Mesenchymal stem cell (in vitro differentiated cells and primary cell): ENCODE measurements around the gene ZNF525.
"Not testable (repeated sequence)": the region's sequence is repeated elsewhere in the genome, so short reads cannot be mapped to it uniquely, and the experiment has no call there.

Source experiments
- DNase-seq: peaks from one replicate; pipeline ENCODE4 v3.0.0-alpha.2; 2013
- H2AFZ ChIP-seq: one replicate; pipeline ENCODE4 v1.6.1; 2013; ENCODE audit warnings: low read depth, mild to moderate bottlenecking, control low read depth, inconsistent platforms, low read length, moderate library complexity
- H2AK5ac ChIP-seq: 2 replicates; pipeline ENCODE4 v1.6.1; 2013; ENCODE audit warnings: low read length, moderate library complexity, mild to moderate bottlenecking, inconsistent platforms; ENCODE audit not compliant: severe bottlenecking
- H2BK120ac ChIP-seq: one replicate; pipeline ENCODE4 v1.6.1; 2013; ENCODE audit warnings: low read depth, mild to moderate bottlenecking, inconsistent platforms, low read length, moderate library complexity
- H2BK12ac ChIP-seq, 2 experiments: one replicate each; pipeline ENCODE4 v1.6.1; 2013; ENCODE audit warnings: inconsistent platforms in 2 of 2, low read length in 2 of 2, mild to moderate bottlenecking in 2 of 2, moderate library complexity in 2 of 2, control low read depth in 1 of 2
- H2BK15ac ChIP-seq: one replicate; pipeline ENCODE4 v1.6.1; 2013; ENCODE audit warnings: mild to moderate bottlenecking, low read depth, inconsistent platforms; ENCODE audit not compliant: poor library complexity, severe bottlenecking
- H2BK5ac ChIP-seq: 2 replicates; pipeline ENCODE4 v1.6.1; 2013; ENCODE audit warnings: low read depth, mild to moderate bottlenecking, low read length, control low read depth, inconsistent platforms; ENCODE audit not compliant: poor library complexity, severe bottlenecking
- H3K14ac ChIP-seq, 2 experiments: one replicate each; pipeline ENCODE4 v1.6.1; 2013; ENCODE audit warnings: inconsistent platforms in 2 of 2, low read length in 2 of 2, control low read depth in 1 of 2, mild to moderate bottlenecking in 1 of 2, moderate library complexity in 1 of 2
- H3K18ac ChIP-seq, 2 experiments: one replicate each; pipeline ENCODE4 v1.6.1; 2013; ENCODE audit warnings: inconsistent platforms in 2 of 2, low read length in 2 of 2, control low read depth in 1 of 2, low read depth in 1 of 2, mild to moderate bottlenecking in 1 of 2
- H3K23ac ChIP-seq, 2 experiments: one replicate each; pipeline ENCODE4 v1.6.1; 2013; ENCODE audit warnings: inconsistent platforms in 2 of 2, low read length in 2 of 2, mild to moderate bottlenecking in 2 of 2, moderate library complexity in 2 of 2, control low read depth in 1 of 2
- H3K27ac ChIP-seq: 2 replicates; pipeline ENCODE4 v1.5.1; 2013; ENCODE audit warnings: mild to moderate bottlenecking, moderate library complexity, low read length, control low read depth, inconsistent platforms; ENCODE audit not compliant: poor library complexity, severe bottlenecking
- H3K27me3 ChIP-seq, 2 experiments: 2 replicates each; pipeline versions ENCODE4 v1.6.1 to v1.7.0; 2013; ENCODE audit warnings: low read length in 2 of 2, mild to moderate bottlenecking in 2 of 2, moderate library complexity in 2 of 2, control low read depth in 1 of 2, inconsistent platforms in 1 of 2; ENCODE audit not compliant: control insufficient read depth in 1 of 2, insufficient read depth in 1 of 2
- H3K36me3 ChIP-seq, 2 experiments: 2 replicates each; pipeline versions ENCODE4 v1.6.1 to v1.7.0; 2013; ENCODE audit warnings: low read length in 2 of 2, control low read depth in 1 of 2, inconsistent platforms in 1 of 2, low read depth in 1 of 2, mild to moderate bottlenecking in 1 of 2; ENCODE audit not compliant: insufficient read depth in 2 of 2, control insufficient read depth in 1 of 2
- H3K4ac ChIP-seq, 2 experiments: one replicate each; pipeline ENCODE4 v1.6.1; 2013; ENCODE audit warnings: inconsistent platforms in 2 of 2, low read length in 2 of 2, mild to moderate bottlenecking in 2 of 2, moderate library complexity in 2 of 2, control low read depth in 1 of 2, low read depth in 1 of 2
- H3K4me1 ChIP-seq: 2 replicates; pipeline ENCODE4 v1.6.1; 2013; ENCODE audit warnings: low read depth, low read length, control low read depth; ENCODE audit not compliant: control insufficient read depth, insufficient read depth
- H3K4me2 ChIP-seq: 2 replicates; pipeline ENCODE4 v1.6.1; 2013; ENCODE audit warnings: low read length, mild to moderate bottlenecking, inconsistent platforms; ENCODE audit not compliant: poor library complexity, severe bottlenecking
- H3K4me3 ChIP-seq, 2 experiments: 2 replicates each; pipeline versions ENCODE4 v1.5.1 to v1.7.0; 2013; ENCODE audit warnings: low read length in 2 of 2, mild to moderate bottlenecking in 2 of 2, control low read depth in 1 of 2, low read depth in 1 of 2; ENCODE audit not compliant: insufficient read depth in 1 of 2
- H3K79me1 ChIP-seq: replicated peaks from 2 replicates; pipeline ENCODE4 v1.6.1; 2013; ENCODE audit warnings: mild to moderate bottlenecking, control low read depth, low read length, inconsistent platforms; ENCODE audit not compliant: poor library complexity, severe bottlenecking
- H3K9ac ChIP-seq: 2 replicates; pipeline ENCODE4 v1.7.0; 2013; ENCODE audit warnings: mild to moderate bottlenecking, low read length, moderate library complexity
- H3K9me3 ChIP-seq: 2 replicates; pipeline ENCODE4 v1.7.0; 2013; ENCODE audit warnings: mild to moderate bottlenecking, low read length; ENCODE audit not compliant: control insufficient read depth
- H4K8ac ChIP-seq: one replicate; pipeline ENCODE4 v1.6.1; 2013; ENCODE audit warnings: inconsistent platforms, mild to moderate bottlenecking, low read length, moderate library complexity
- H4K91ac ChIP-seq: one replicate; pipeline ENCODE4 v1.6.1; 2013; ENCODE audit warnings: mild to moderate bottlenecking, low read length, inconsistent platforms
- whole genome bisulfite sequencing: methylation state at CpG from one replicate; pipeline ENCODE4 v1.1.7; 2013; ENCODE audit warnings: mixed read lengths; 5-methylcytosine and 5-hydroxymethylcytosine counted together

The ZNF525 gene

DNA sequence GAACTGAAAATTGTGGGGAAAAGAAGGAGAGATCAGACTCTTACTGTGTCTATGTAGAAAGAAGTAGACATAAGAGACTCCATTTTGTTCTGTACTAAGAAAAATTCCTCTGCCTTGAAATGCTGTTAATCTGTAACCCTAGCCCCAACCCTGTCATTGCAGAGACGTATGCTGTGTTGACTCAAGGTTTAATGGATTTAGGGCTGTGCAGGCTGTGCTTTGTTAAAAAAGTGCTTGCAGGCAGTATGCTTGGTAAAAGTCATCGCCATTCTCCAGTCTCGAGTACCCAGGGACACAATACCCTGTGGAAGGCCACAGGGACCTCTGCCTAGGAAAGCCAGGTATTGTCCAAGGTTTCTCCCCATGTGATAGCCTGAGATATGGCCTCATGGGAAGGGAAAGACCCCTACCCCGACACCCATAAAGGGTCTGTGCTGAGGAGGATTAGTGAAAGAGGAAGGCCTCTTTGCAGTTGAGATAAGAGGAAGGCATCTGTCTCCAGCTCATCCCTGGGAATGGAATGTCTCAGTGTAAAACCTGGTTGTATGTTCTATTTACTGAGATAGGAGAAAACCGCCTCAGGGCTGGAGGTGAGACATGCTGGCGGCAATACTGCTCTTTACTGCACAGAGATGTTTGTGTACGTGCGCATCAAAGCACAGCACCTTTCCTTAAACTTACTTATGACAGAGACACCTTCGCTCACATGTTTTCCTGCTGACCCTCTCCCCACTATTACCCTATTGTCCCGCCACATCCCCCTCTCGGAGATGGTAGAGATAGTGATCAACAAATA, 55.2 kb downstream of the ZNF525 start:
- H3K4me1 ChIP-seq, H3K23ac ChIP-seq, H2AK5ac ChIP-seq, DNase-seq, H3K4me2 ChIP-seq, H2BK12ac ChIP-seq, H3K14ac ChIP-seq, H3K79me1 ChIP-seq, H3K4ac ChIP-seq, H2BK15ac ChIP-seq, H2BK5ac ChIP-seq, H3K18ac ChIP-seq, H4K91ac ChIP-seq, H2BK120ac ChIP-seq, H3K27ac ChIP-seq, H3K9ac ChIP-seq, H3K4me3 ChIP-seq, H3K27me3 ChIP-seq, H4K8ac ChIP-seq, H3K36me3 ChIP-seq, H2AFZ ChIP-seq: not testable (repeated sequence)
- WGBS, result 63% methylated on average over 10 of the region's 11 CpGs
- peaks cover 10% of the 10 kb centered on the region for H3K9me3 ChIP-seq

DNA sequence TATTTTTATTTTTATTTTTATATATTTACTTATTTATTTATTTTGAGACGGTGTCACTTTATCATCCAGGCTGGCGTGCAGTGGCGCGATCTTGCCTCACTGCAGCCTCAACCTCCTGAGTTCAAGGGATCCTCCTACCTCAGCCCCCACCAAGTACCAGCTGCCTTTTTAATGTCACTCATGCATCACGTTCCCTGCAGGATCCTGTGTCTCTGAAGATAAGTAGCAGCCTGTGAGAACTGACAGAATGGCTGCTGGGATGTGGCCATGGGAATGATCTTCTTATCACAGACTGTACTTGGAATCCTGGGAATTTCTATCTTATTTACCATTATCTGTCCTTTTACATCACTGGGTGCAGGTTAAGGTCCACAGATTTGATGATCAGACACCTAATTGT, 57.0 kb downstream of the ZNF525 start:
- DNase-seq, result no peak
- no peak overlapping the region for H3K4me3 ChIP-seq
- H4K91ac ChIP-seq, result no peak overlapping the region
- no peak overlapping the region for H2AK5ac ChIP-seq
- H3K18ac ChIP-seq, result no peak overlapping the region
- H2BK15ac ChIP-seq, result no peak overlapping the region
- no peak overlapping the region for H2AFZ ChIP-seq
- H2BK120ac ChIP-seq, result no peak overlapping the region
- no peak overlapping the region for H3K4me2 ChIP-seq
- H3K27me3 ChIP-seq, result no peaks in the 10 kb centered on the region
- WGBS, result 90% methylated on average over 5 of the region's 5 CpGs
- no peak overlapping the region for H2BK5ac ChIP-seq
- no peak overlapping the region for H3K4ac ChIP-seq
- no peaks in the 10 kb centered on the region for H3K79me1 ChIP-seq
- H4K8ac ChIP-seq, result no peak overlapping the region
- no peak overlapping the region for H2BK12ac ChIP-seq
- H3K27ac ChIP-seq, result no peak overlapping the region
- H3K14ac ChIP-seq, result no peak overlapping the region
- no peak overlapping the region for H3K9ac ChIP-seq
- no peak overlapping the region for H3K23ac ChIP-seq
- peaks cover under 1% of the 10 kb centered on the region for H3K9me3 ChIP-seq
- peaks cover 0 to 5% of the 10 kb centered on the region in 2 experiments for H3K36me3 ChIP-seq
- H3K4me1 ChIP-seq, result no peaks in the 10 kb centered on the region

DNA sequence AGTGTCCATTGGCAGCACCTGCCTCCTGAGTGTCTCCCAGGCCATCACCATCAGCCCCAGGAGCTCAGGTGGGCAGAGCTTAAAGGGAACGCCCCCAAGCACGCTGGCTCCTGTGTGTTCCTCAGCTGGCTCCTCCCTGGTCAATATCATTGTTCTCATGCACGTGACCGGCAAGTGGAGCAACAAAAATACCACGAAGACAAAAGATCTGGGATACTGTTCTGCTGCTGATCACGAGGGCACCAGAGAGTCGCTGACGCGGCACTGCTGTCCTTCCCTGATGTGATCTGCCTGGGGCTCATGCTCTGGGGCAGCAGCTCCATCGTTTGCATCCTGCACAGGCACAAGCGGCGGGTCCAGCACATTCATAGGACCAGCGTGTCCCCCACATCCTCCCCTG, 57.6 kb downstream of the ZNF525 start:
- not testable (repeated sequence) for H2BK15ac ChIP-seq, H3K4me1 ChIP-seq
- WGBS, result no CpG with 5 or more reads among the region's 13 CpGs

DNA sequence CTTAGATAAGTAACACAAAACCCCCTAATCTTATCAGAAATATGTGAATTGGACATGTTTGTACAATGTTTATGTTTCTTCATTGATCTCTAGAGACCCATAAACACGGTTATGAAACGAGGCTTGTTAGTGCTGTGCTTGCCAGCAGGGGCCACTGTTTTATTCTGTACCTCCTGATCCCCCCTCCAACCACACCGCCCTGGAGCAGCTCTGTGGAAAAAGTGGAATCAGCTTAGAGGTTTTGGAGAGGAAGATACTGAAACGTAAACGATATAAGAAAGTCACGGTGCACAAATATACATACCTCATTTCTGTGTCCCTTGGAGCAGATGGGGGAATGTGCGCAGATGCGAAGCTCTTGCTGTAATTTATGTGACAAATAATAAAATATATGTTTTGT, 58.2 kb downstream of the ZNF525 start:
- no CpG with 5 or more reads among the region's 8 CpGs for WGBS
- H2BK5ac ChIP-seq, H4K8ac ChIP-seq: not testable (repeated sequence)

More for the DNA sequence above, 57.6 kb downstream of the ZNF525 start:
- H3K27me3 ChIP-seq, H3K9ac ChIP-seq, H2AFZ ChIP-seq, H4K91ac ChIP-seq, H3K4me2 ChIP-seq, H2BK5ac ChIP-seq, H3K23ac ChIP-seq, H3K79me1 ChIP-seq, H3K4ac ChIP-seq, H3K14ac ChIP-seq, H3K9me3 ChIP-seq, H3K18ac ChIP-seq, DNase-seq, H2BK120ac ChIP-seq, H2AK5ac ChIP-seq, H4K8ac ChIP-seq, H3K36me3 ChIP-seq, H3K27ac ChIP-seq, H2BK12ac ChIP-seq, H3K4me3 ChIP-seq: not testable (repeated sequence)

More for the DNA sequence above, 58.2 kb downstream of the ZNF525 start:
- not testable (repeated sequence) for H3K14ac ChIP-seq, H3K36me3 ChIP-seq, H2AFZ ChIP-seq, H2AK5ac ChIP-seq, H3K9ac ChIP-seq, H2BK120ac ChIP-seq, H3K4me3 ChIP-seq, H4K91ac ChIP-seq, H3K4me2 ChIP-seq, H3K27ac ChIP-seq, H3K4me1 ChIP-seq, H2BK12ac ChIP-seq, H3K18ac ChIP-seq, H3K9me3 ChIP-seq, H3K79me1 ChIP-seq, H3K4ac ChIP-seq, DNase-seq, H2BK15ac ChIP-seq, H3K27me3 ChIP-seq, H3K23ac ChIP-seq
